Memory B cell (primary cell): Measurements from ENCODE around the gene AP1S2.

Experiments
- ATAC-seq: fragments of 150-1000 bp; cut with Tn5 transposase; 2 replicates; pipeline ENCODE4 v1.10.0; 2021; ENCODE audit warnings: low read depth, mild to moderate bottlenecking, moderate library complexity
- DNase-seq, 2 donors: peaks; one replicate each; pipeline ENCODE4 v3.0.0; 2022; ENCODE audit warnings: low spot score in 2 of 2
- H3K27ac Mint-ChIP-seq: one replicate; pipeline ENCODE4 v1.8.0; 2022; ENCODE audit warnings: mild to moderate bottlenecking, moderate library complexity, mixed read lengths
- H3K27me3 Mint-ChIP-seq: one replicate; pipeline ENCODE4 v1.8.0; 2022; ENCODE audit warnings: mixed read lengths
- H3K36me3 Mint-ChIP-seq: one replicate; pipeline ENCODE4 v1.8.0; 2022; ENCODE audit warnings: mild to moderate bottlenecking, mixed read lengths
- H3K4me1 Mint-ChIP-seq: one replicate; pipeline ENCODE4 v1.8.0; 2022; ENCODE audit warnings: mixed read lengths
- H3K4me3 Mint-ChIP-seq: one replicate; pipeline ENCODE4 v1.8.0; 2022; ENCODE audit warnings: mild to moderate bottlenecking, moderate library complexity, mixed read lengths
- H3K9me3 Mint-ChIP-seq: one replicate; pipeline ENCODE4 v1.8.0; 2022; ENCODE audit warnings: mixed read lengths

AP1S2 gene

GRCh38 chrX:15813416-15813815, 41.2 kb downstream of the AP1S2 start:
- Mint-ChIP-seq H3K27ac (no peak overlapping the region), H3K27me3 (no peaks in the 10 kb centered on the region), H3K4me1 (peaks cover 6% of the 10 kb centered on the region), H3K4me3 (no peak overlapping the region), H3K36me3 (peaks cover 14% of the 10 kb centered on the region), H3K9me3 (no peaks in the 10 kb centered on the region)
- no peak for DNase-seq
- ATAC-seq, result no peak

- H3K27ac Mint-ChIP-seq, result no peak overlapping the region
- no peak for ATAC-seq
- no peaks in the 10 kb centered on the region for H3K27me3 Mint-ChIP-seq
- DNase-seq, result no peak
- no peak overlapping the region for H3K4me3 Mint-ChIP-seq
- H3K9me3 Mint-ChIP-seq, result no peaks in the 10 kb centered on the region
- H3K36me3 Mint-ChIP-seq, result peaks cover 10% of the 10 kb centered on the region
- peaks cover 6% of the 10 kb centered on the region for H3K4me1 Mint-ChIP-seq
Measured at GRCh38 chrX:15812192-15812938, 42.2 kb downstream of the AP1S2 start.

GRCh38 chrX:15808254-15808653, 46.4 kb downstream of the AP1S2 start:
- Mint-ChIP-seq H3K4me3 (no peak overlapping the region), H3K9me3 (no peaks in the 10 kb centered on the region), H3K27ac (no peak overlapping the region), H3K36me3 (peaks cover 19% of the 10 kb centered on the region), H3K4me1 (peaks cover 3% of the 10 kb centered on the region), H3K27me3 (no peaks in the 10 kb centered on the region)
- ATAC-seq (no peak), DNase-seq (no peak)

GRCh38 chrX:15804563-15804962, 50.0 kb downstream of the AP1S2 start:
- Mint-ChIP-seq H3K4me3 (no peak overlapping the region), H3K4me1 (peaks cover 3% of the 10 kb centered on the region), H3K36me3 (peaks cover 16% of the 10 kb centered on the region), H3K9me3 (no peaks in the 10 kb centered on the region), H3K27ac (peak overlapping the region; percentile 20), H3K27me3 (no peaks in the 10 kb centered on the region)
- ATAC-seq (no peak), DNase-seq (no peak)

GRCh38 chrX:15797707-15798106, 56.9 kb downstream of the AP1S2 start:
- Mint-ChIP-seq H3K9me3 (no peaks in the 10 kb centered on the region), H3K27ac (no peak overlapping the region), H3K4me1 (peaks cover 15% of the 10 kb centered on the region), H3K4me3 (no peak overlapping the region), H3K27me3 (no peaks in the 10 kb centered on the region), H3K36me3 (peaks cover 10% of the 10 kb centered on the region)
- DNase-seq (no peak), ATAC-seq (no peak)

- ATAC-seq (peak; percentile 42), DNase-seq (no peak)
- Mint-ChIP-seq H3K27me3 (no peaks in the 10 kb centered on the region), H3K9me3 (no peaks in the 10 kb centered on the region), H3K4me1 (peaks cover 13% of the 10 kb centered on the region), H3K27ac (no peak overlapping the region), H3K36me3 (peaks cover 7% of the 10 kb centered on the region), H3K4me3 (no peak overlapping the region)
Measured at GRCh38 chrX:15790769-15791290, 63.8 kb downstream of the AP1S2 start.

- H3K27ac Mint-ChIP-seq, result no peak within 1 kb of the TSS
- H3K4me1 Mint-ChIP-seq, result peaks cover 12% of the 10 kb centered on the region
- peaks cover 6% of the 10 kb centered on the region for H3K36me3 Mint-ChIP-seq
- H3K4me3 Mint-ChIP-seq, result no peak within 1 kb of the TSS
- ATAC-seq (peak; percentile 88), DNase-seq (peak; percentile 70 to 86)
- no peaks in the 10 kb centered on the region for H3K27me3 Mint-ChIP-seq
- no peaks in the 10 kb centered on the region for H3K9me3 Mint-ChIP-seq
Measured at GRCh38 chrX:15789979-15790768, 64.4 kb downstream of the AP1S2 start, which contains the start of gene ZRSR2. Gene ZRSR2, plus strand, starts transcription at chrX:15790484. Its CDS starts 12 bp downstream, at chrX:15790496.

GRCh38 chrX:15786915-15787314, 67.7 kb downstream of the AP1S2 start:
- DNase-seq (no peak), ATAC-seq (no peak)
- Mint-ChIP-seq H3K4me1 (peaks cover 4% of the 10 kb centered on the region), H3K27ac (no peak overlapping the region), H3K27me3 (no peaks in the 10 kb centered on the region), H3K4me3 (no peak overlapping the region), H3K36me3 (peaks cover 5% of the 10 kb centered on the region), H3K9me3 (no peaks in the 10 kb centered on the region)

GRCh38 chrX:15785176-15785750, 69.3 kb downstream of the AP1S2 start:
- H3K4me3 Mint-ChIP-seq, result no peak overlapping the region
- no peak for ATAC-seq

GRCh38 chrX:15781961-15782699, 72.5 kb downstream of the AP1S2 start:
- no peaks in the 10 kb centered on the region for H3K9me3 Mint-ChIP-seq
- peak overlapping the region; percentile 98 for H3K27ac Mint-ChIP-seq
- H3K4me3 Mint-ChIP-seq, result peak overlapping the region; percentile 87
- ATAC-seq (peak; percentile 82), DNase-seq (peak in 1 of 2 donors; percentile 16)
- peaks cover 4% of the 10 kb centered on the region for H3K4me1 Mint-ChIP-seq
- peaks cover 10% of the 10 kb centered on the region for H3K36me3 Mint-ChIP-seq
- H3K27me3 Mint-ChIP-seq, result no peaks in the 10 kb centered on the region

More at GRCh38 chrX:15785176-15785750, 69.3 kb downstream of the AP1S2 start:
- H3K27me3 Mint-ChIP-seq, result no peaks in the 10 kb centered on the region
- no peaks in the 10 kb centered on the region for H3K9me3 Mint-ChIP-seq
- peaks cover 5% of the 10 kb centered on the region for H3K36me3 Mint-ChIP-seq
- DNase-seq, result no peak
- no peak overlapping the region for H3K27ac Mint-ChIP-seq
- peaks cover 4% of the 10 kb centered on the region for H3K4me1 Mint-ChIP-seq
